Liver (tissue), 9 donors: ENCODE measurements around the gene RIMOC1. TPM values are rescaled to one million over a fixed set of nuclear protein-coding genes. Genes with fewer than 3 reads are reported as not detected.

Experiments used
- DNase-seq: peaks from one replicate; pipeline ENCODE4 v3.0.0-alpha.2; 2017; ENCODE audit warnings: low spot score
- H3K27ac ChIP-seq, 2 donors: one replicate each; pipeline ENCODE4 v1.7.0; 2013; ENCODE audit warnings: inconsistent platforms in 2 of 2, low read length in 2 of 2, control low read depth in 1 of 2, low read depth in 1 of 2, mild to moderate bottlenecking in 1 of 2
- H3K27me3 ChIP-seq, 4 donors: one replicate each; pipeline versions ENCODE4 v1.6.1 to v1.7.0; 2013; ENCODE audit warnings: low read length in 3 of 4, inconsistent platforms in 1 of 4, mild to moderate bottlenecking in 1 of 4, moderate library complexity in 1 of 4; ENCODE audit not compliant: control insufficient read depth in 4 of 4, insufficient read depth in 4 of 4
- H3K36me3 ChIP-seq, 4 donors: one replicate each; pipeline versions ENCODE4 v1.6.1 to v1.7.0; 2013; ENCODE audit warnings: low read length in 3 of 4, mild to moderate bottlenecking in 3 of 4, low read depth in 1 of 4, moderate library complexity in 1 of 4; ENCODE audit not compliant: control insufficient read depth in 4 of 4, insufficient read depth in 3 of 4
- H3K4me1 ChIP-seq, 4 donors: one replicate each; pipeline versions ENCODE4 v1.6.1 to v1.7.0; 2013; ENCODE audit warnings: low read length in 3 of 4, mild to moderate bottlenecking in 3 of 4, moderate library complexity in 1 of 4; ENCODE audit not compliant: control insufficient read depth in 4 of 4, insufficient read depth in 4 of 4
- H3K4me3 ChIP-seq, 3 donors: one replicate each; pipeline versions ENCODE4 v1.6.1 to v1.7.0; 2013; ENCODE audit warnings: low read length in 3 of 3, control low read depth in 1 of 3, low read depth in 1 of 3, mild to moderate bottlenecking in 1 of 3
- H3K9ac ChIP-seq, 2 donors: one replicate each; pipeline ENCODE4 v1.7.0; 2013; ENCODE audit warnings: low read length in 2 of 2, mild to moderate bottlenecking in 2 of 2, moderate library complexity in 2 of 2, control low read depth in 1 of 2, low read depth in 1 of 2
- H3K9me3 ChIP-seq, 4 donors: one replicate each; pipeline versions ENCODE4 v1.6.1 to v1.7.0; 2013; ENCODE audit warnings: low read length in 3 of 4; ENCODE audit not compliant: control insufficient read depth in 4 of 4
- EGR1 ChIP-seq, 2 donors: IDR thresholded peaks; 2 replicates each; pipeline ENCODE4 v1.6.1; 2016 to 2018; ENCODE audit warnings: antibody characterized with exemption in 2 of 2, low read depth in 2 of 2
- FOXA2 ChIP-seq: IDR thresholded peaks from 2 replicates; pipeline ENCODE4 v1.6.1; 2016; ENCODE audit warnings: antibody characterized with exemption
- HNF4G ChIP-seq: IDR thresholded peaks from 2 replicates; pipeline ENCODE4 v1.6.1; 2016; ENCODE audit warnings: antibody characterized with exemption
- JUND ChIP-seq, 2 donors: IDR thresholded peaks; 2 replicates each; pipeline ENCODE4 v1.6.1; 2016; ENCODE audit warnings: antibody characterized with exemption in 2 of 2
- MAX ChIP-seq: IDR thresholded peaks from 2 replicates; pipeline ENCODE4 v1.6.1; 2016; ENCODE audit warnings: antibody characterized with exemption
- NR2F2 ChIP-seq: IDR thresholded peaks from 2 replicates; pipeline ENCODE4 v1.6.1; 2016; ENCODE audit warnings: antibody characterized with exemption
- RAD21 ChIP-seq, 2 donors: IDR thresholded peaks; 2 replicates each; pipeline ENCODE4 v1.6.1; 2016; ENCODE audit warnings: antibody characterized with exemption in 2 of 2, mild to moderate bottlenecking in 2 of 2
- REST ChIP-seq: IDR thresholded peaks from 2 replicates; pipeline ENCODE4 v1.6.1; 2016; ENCODE audit warnings: antibody characterized with exemption, mild to moderate bottlenecking
- RXRA ChIP-seq, 2 donors: IDR thresholded peaks; 2 replicates each; pipeline ENCODE4 v1.6.1; 2017 to 2018; ENCODE audit warnings: antibody characterized with exemption in 2 of 2, mild to moderate bottlenecking in 1 of 2
- SP1 ChIP-seq: IDR thresholded peaks from 2 replicates; pipeline ENCODE4 v1.6.1; 2018; ENCODE audit warnings: antibody characterized with exemption, mild to moderate bottlenecking
- TAF1 ChIP-seq: conservative IDR thresholded peaks from 2 replicates; pipeline ENCODE4 v1.6.1; 2016; ENCODE audit warnings: antibody characterized with exemption, mild to moderate bottlenecking
- YY1 ChIP-seq: IDR thresholded peaks from 2 replicates; pipeline ENCODE4 v1.6.1; 2016; ENCODE audit warnings: antibody characterized with exemption, mild to moderate bottlenecking
- ZBTB33 ChIP-seq: IDR thresholded peaks from 2 replicates; pipeline ENCODE4 v1.6.1; 2016; ENCODE audit warnings: antibody characterized with exemption
- WGBS: extraction: QIAGEN DNeasy Blood & Tissue Kit; methylation state at CpG from one replicate; pipeline ENCODE4 v1.1.7; 2013; 5-methylcytosine and 5-hydroxymethylcytosine counted together
- polyA plus RNA-seq, 2 donors: library from polyadenylated mRNA; stranded (reverse) in 1 of 2; unstranded in 1 of 2; fragments of 200-250 nt in 1 of 2; fragments of >200 nt in 1 of 2; fragmentation: Nextera tagmentation in 1 of 2; extraction: Ambion mirVana in 1 of 2; gene quantifications; one replicate each; pipeline versions ENCODE4 v1.2.1 to v1.2.3, GENCODE V29; 2013 to 2015
- total RNA-seq, 2 donors: library from RNA; depleted of rRNA; stranded (reverse); fragments of >200 nt; gene quantifications; one replicate each; pipeline ENCODE4 v1.2.3, GENCODE V29; 2014
- donor health status: healthy.
- donor health status: healthy.
- donor health status: healthy.
- donor health status: healthy.
- donor health status: healthy.

Gene RIMOC1
- total and polyA plus RNA-seq, 4 donors, result 3.7 to 11.8 (median 6.7) TPM

- Histone ChIP-seq H3K9ac (peak within 1 kb of the TSS in 1 of 2 donors; percentile 42), H3K36me3 (no peaks in the 10 kb centered on the region), H3K27me3 (no peaks in the 10 kb centered on the region), H3K4me3 (peak within 1 kb of the TSS; percentile 53 to 71 (median 69)), H3K4me1 (peaks cover 2 to 18% (median 13%) of the 10 kb centered on the region in 4 donors), H3K27ac (peak within 1 kb of the TSS; percentile 19 to 26), H3K9me3 (no peaks in the 10 kb centered on the region)
- TF ChIP-seq HNF4G, result no peak
- no peak for TF ChIP-seq ZBTB33
- no peak for TF ChIP-seq SP1
- TF ChIP-seq RAD21 (IDR thresholded peaks at IDR 0.05), result no peak
- no peak for TF ChIP-seq EGR1 (IDR thresholded peaks at IDR 0.05; ENCODE audit: low read depth in 2 of 2)
- peak; percentile 50 for TF ChIP-seq YY1
- TF ChIP-seq MAX, result no peak
- no peak for TF ChIP-seq NR2F2
- WGBS, result 3% methylated on average over 82 of the region's 82 CpGs
- peak; percentile 71 for DNase-seq
These were observed 34.2 kb upstream of the RIMOC1 start, which contains the start of gene OXCT1 for GRCh38 chr5:41869724-41870626. Gene OXCT1 (minus strand): TSS chr5:41870425. CDS start chr5:41870358, 67 bp downstream.

GRCh38 chr5:41870627-41871048 lies 33.5 kb upstream of the RIMOC1 start:
- Histone ChIP-seq H3K27me3 (no peaks in the 10 kb centered on the region), H3K36me3 (no peaks in the 10 kb centered on the region), H3K9ac (no peak overlapping the region), H3K27ac (no peak overlapping the region), H3K4me1 (peaks cover 2 to 18% (median 13%) of the 10 kb centered on the region in 4 donors), H3K4me3 (peak overlapping the region in 2 of 3 donors; percentile 53 to 71), H3K9me3 (no peaks in the 10 kb centered on the region)
- no peak for TF ChIP-seq JUND (IDR thresholded peaks at IDR 0.05)
- 15% methylated on average over 16 of the region's 16 CpGs for WGBS
- no peak for DNase-seq

- no peak for DNase-seq
- Histone ChIP-seq H3K27me3 (no peaks in the 10 kb centered on the region), H3K4me3 (no peak overlapping the region), H3K27ac (no peak overlapping the region), H3K9ac (no peak overlapping the region), H3K4me1 (peaks cover 2 to 18% (median 13%) of the 10 kb centered on the region in 4 donors), H3K36me3 (no peaks in the 10 kb centered on the region), H3K9me3 (no peaks in the 10 kb centered on the region)
- no peak for TF ChIP-seq REST
- no peak for TF ChIP-seq ZBTB33
- TF ChIP-seq JUND (IDR thresholded peaks at IDR 0.05), result no peak
- no peak for TF ChIP-seq FOXA2
- no peak for TF ChIP-seq HNF4G
- no peak for TF ChIP-seq RXRA (IDR thresholded peaks at IDR 0.05)
- no peak for TF ChIP-seq TAF1
- WGBS, result 53% methylated on average over 2 of the region's 2 CpGs
These were observed 32.3 kb upstream of the RIMOC1 start for GRCh38 chr5:41871852-41872251.
